HG03066 (cell line): Measurements from ENCODE around the gene CDK5RAP1.
"Not testable (repeated sequence)": the region's sequence is repeated elsewhere in the genome, so short reads cannot be mapped to it uniquely, and the experiment has no call there.

Source experiments
- ATAC-seq: cut with Tn5 transposase; IDR thresholded peaks from one replicate; pipeline ENCODE4 v1.9.1; 2021; ENCODE audit warnings: low read depth; ENCODE audit not compliant: unreplicated experiment

Gene CDK5RAP1

DNA sequence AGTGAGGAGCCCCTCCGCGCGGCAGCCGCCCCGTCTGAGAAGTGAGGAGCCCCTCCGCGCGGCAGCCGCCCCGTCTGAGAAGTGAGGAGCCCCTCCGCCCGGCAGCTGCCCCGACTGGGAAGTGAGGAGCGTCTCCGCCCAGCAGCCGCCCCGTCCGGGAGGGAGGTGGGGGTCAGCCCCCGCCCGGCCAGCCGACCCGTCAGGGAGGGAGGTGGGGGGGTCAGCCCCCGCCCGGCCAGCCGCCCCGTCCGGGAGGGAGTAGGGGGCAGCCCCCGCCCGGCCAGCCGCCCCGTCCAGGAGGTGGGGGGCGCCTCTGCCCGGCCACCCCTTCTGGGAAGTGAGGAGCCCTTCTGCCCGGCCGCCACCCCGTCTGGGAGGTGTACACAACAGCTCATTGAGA, 12.0 kb downstream of the CDK5RAP1 start:
- ATAC-seq = not testable (repeated sequence)

- ATAC-seq = no peak
Measured at GRCh38 chr20:33388268-33388667, 13.1 kb downstream of the CDK5RAP1 start.

DNA sequence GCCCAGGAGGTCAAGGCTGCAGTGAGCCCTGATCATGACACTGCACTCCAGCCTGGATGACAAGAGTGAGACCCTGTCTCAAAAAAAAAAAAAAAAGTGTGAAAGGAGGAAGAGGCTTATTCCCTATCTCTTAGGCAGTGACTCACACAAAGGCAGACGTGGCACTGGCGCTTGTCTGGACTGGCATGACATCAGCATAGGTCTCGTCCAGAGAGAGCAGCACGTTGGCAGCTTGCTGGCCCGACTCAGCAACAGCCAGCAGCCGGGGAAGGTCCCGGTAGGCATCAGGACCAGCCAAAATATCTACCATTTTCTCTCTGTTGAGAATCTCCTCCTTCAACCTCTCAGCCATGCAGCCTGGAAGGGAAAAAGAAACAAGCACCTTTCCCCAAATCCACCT, 14.1 kb downstream of the CDK5RAP1 start:
- ATAC-seq = no peak

DNA sequence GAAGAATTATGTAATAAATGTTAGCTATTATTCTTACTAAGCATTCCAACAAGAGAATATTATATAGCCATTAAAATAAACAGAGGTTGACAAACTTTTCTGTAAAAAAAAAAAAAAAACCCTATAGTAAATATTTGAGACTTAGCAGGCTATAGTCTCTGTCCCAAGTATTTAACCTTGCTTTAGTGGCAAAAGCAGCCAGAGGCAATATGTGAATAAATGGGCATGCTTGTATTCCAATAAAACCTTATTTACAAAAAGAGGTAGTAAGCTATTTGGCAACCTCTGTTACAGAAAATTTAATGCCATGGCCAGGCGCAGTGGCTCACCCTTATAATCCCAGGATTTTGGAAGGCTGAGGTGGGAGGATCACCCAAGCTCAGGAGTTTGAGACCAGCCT, 14.6 kb downstream of the CDK5RAP1 start:
- no peak for ATAC-seq

- ATAC-seq = no peak
Measured at GRCh38 chr20:33377366-33377765, 24.0 kb downstream of the CDK5RAP1 start.

- ATAC-seq = no peak
Measured at GRCh38 chr20:33373735-33374605, 27.3 kb downstream of the CDK5RAP1 start.

DNA sequence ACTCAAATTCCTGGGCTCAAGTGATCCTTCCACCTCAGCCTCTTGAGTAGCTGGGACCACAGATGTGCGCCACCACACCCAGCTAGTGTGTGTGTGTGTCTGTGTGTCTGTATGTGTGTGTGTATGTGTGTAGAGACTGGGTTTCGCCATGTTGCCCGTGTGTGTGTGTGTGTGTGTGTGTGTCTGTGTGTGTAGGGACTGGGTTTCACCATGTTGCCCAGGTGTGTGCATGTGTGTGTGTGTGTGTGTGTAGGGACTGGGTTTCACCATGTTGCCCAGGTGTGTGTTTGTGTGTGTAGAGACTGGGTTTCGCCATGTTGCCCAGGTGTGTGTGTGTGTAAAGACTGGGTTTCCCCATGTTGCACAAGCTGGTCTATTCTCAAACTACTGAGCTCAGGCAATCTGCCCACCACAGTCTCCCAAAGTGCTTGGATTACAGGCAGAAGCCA, 28.3 kb downstream of the CDK5RAP1 start:
- ATAC-seq = no peak

DNA sequence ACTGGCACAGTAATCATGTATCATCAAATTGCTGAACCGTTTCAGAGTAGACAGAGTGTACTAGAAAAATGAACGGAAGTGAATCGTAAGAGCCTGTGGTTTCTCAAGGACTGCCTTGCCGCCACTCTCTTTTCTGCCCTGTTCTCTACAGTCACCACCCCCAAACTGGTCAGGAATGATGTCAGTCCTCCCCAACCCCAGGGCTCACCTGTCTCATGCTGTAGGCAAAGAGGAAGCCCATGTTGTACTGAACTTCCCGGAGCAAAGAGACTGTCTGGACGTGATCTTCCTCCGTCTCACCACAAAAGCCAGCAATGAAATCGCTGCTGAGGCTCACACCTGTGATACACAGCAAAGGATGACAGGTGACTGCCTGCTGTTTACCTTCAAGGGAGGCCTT, 31.0 kb downstream of the CDK5RAP1 start:
- ATAC-seq = no peak

- no peak for ATAC-seq
Measured at GRCh38 chr20:33362898-33363297, 38.4 kb downstream of the CDK5RAP1 start.

- ATAC-seq = no peak
Measured at GRCh38 chr20:33359399-33360261, 41.7 kb downstream of the CDK5RAP1 start.

DNA sequence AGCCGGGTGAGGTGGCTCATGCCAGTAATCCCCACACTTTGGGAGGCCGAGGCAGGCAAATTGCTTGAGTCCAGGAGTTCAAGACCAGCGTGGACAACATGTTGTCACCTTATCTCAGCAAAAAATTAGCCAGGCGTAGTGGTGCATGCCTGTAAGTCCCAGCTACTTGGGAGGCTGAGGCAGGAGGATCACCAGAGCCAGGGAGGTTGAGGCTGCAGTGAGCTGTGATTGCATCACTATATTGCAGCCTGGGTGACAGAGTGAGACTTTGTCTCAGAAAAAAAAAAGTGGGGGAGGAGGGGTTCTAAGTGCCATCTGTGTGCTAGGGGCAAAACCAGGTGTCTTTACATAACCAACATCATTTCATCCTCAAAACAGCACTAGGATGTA, 48.3 kb downstream of the CDK5RAP1 start:
- ATAC-seq = no peak

DNA sequence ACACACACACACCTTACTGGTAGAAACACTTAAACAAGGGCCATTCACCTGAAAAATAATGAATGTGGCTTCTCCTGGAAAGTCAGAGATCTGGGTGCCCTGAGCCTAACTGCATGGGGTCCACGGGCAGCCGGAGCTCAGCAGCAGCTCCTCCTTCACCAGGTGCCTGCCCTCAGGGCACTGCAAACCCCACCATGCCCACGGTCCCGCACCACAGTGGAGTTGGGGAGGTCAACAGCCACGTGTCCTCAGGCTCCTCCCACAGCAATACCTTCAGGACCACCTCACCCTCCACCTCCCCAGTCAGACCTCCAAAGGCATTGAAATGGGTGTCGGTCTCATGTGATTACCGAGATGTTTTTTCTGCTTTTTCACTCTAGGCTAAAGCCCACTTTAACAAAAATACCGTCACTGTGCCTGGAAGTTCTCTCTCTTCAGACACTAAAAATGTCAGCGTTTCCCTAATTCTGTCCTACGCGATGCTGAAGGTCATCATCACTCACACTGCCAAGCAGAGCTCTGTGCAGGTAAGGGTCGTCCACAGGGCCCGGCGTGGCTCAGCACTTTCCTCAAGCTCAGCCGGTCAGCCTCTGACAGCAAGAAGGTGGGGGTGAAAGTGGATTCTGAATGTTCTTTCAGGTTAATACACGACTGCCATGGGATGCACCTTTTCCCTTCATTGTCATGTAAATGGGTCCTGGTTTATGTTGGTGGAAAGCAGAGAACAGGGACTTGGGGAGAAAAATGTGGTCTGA, 48.9 kb downstream of the CDK5RAP1 start:
- no peak for ATAC-seq

GRCh38 chr20:33351696-33352095, 49.6 kb downstream of the CDK5RAP1 start:
- no peak for ATAC-seq

DNA sequence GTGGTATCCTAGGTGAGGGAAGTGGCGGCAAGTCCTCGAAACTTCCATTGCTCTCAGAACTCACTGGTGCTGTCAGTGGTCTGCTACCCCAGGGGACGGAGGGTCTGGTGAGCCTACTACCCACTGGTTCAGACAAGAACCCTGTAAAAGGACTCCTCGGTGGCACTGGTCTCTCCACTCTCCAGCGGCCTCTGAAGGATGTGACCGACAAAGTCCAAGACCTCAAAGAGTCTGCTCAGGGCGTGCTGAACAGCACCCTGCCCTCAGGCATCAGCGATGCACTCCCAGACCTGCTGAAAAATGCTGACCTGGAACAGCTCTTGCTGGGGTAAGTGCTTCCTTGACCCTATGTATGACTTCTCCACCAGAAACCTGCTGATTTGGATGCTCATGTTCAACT, 51.8 kb downstream of the CDK5RAP1 start:
- no peak for ATAC-seq

DNA sequence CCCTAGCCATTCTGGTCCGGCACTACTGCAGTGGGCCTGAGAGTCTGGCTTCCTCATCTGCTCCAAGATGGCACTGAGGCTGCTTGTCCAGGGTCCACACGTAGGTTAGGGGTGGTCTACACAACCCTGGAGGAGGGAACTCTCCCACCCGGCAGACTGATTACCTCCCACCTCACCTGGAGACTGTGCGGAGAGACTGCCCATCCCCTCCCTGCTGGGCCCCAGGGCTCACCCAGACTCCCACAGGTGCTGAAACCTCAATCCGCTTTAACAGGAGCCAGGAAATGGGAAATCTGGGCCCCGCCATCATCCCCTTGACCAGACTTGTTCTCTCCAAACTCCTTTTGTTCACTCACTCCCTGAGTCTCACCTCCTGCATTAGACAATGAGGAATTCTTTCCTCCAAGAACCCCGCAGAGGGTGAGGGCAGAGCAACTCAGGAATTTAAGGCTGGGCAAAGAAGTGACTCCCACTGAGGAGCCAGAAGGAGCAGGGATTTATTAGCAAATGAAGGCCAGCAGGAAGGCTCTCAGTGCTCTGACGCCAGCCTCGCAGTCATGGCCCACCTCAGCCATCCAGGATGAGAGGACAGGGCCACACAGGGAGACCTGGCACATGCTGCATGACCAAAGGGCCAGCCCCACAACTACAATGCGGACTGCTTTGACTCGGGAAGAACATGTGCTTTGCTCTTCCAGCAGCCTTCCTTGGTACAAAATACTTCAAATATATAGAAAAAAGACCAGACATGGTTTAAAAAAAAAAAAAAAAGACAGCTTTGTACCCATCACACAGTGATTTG, 53.0 kb downstream of the CDK5RAP1 start:
- no peak for ATAC-seq

DNA sequence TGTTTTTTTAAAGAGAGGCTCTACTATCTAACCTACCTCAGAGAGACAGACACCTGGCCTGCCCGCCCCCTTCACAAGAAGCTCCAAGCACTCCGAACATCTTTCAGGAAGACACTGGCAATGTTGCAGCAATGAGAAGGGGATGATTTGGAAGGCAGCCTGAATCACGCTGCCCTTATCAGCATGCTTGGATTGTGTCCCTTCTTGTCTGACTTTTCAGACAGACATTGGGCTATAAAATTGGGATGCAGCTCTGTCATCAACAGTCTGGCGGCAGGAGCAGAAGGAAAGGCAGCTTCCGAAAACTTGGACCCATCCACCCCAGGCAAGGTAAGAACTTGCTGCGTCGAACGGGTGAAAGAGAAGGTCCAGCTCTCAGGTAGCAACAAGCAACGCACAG, 56.0 kb downstream of the CDK5RAP1 start:
- ATAC-seq = no peak

DNA sequence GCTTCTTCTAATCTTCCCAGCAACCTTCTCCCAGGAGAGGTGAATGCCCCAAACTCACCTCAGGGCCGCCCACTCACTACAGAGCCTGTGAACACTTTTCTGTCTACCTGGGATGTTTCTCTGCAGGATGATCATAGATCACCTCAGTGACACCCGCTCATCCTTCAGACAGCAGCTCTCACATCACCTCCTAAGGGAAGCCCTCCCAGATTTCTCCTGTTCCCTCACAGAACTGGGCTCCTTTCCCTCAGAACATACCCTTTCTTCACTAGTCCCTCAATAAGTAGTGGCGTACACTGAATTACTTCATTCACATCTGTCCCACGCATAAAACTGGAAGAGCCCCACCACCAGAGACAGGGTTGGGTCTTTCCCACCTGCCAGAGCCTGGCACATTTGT, 57.8 kb downstream of the CDK5RAP1 start:
- no peak for ATAC-seq

DNA sequence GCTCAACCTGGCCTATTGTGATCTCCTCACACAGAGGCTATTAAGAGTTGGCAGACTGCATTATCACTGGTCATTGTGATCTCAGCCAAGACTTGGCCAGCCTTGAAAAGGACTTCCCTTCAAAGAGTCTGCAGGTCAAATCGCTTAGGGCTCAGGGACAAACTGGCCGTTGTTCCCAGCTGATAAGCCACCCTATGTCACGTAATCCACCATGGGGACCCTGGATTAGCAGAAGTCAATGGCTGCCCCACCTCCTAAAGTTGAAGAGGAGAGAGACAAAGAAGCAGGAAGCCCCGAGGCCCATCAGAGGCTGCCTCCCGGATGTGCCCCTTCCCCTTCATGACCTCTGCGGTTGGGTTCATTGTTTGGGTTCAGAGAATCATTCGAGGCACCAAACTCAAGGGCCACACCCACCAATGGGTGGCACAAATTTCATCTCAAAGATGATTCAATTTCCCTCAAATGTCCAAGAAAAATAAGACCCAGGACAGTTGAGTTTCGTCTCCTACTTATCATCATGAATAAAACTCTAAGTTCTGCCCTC, 61.7 kb downstream of the CDK5RAP1 start:
- no peak for ATAC-seq

DNA sequence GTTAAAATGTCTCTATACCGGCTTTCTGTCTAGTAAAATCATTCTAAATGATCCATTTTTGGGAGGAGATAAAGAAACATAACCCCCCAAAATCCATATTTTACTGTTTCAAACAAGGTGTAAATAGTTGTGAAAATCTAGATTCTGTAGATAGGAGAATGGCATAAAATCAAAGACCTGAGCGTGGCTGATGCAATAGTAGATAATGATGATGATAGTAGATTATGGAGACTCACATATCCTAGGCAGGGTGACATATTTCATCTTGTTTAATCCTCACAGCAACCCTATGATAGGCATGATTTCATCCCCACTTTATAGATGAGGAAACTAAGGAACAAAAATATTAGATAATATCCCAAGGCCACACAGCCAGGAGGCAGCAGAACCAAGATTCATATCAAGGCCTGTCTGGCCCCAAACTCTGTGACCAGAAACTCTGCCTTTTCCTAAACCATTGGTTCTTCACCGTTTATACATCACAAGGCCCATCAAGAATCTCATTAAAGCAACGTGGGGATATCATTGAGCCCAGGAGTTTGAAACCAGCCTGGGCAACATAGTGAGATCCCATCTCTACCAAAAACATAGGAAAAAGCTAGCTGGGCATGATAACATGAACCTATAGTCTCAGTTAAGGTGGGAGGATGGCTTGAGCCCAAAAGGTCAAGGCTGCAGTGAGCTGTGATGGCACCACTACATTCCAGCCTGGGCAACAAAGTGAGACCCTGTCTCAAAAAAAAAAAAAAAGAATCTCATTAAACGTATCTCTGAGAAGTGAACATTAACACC, 62.7 kb downstream of the CDK5RAP1 start:
- ATAC-seq = no peak
